Measurements from ENCODE around the gene TAS1R1. TPM values are rescaled to one million over a fixed set of nuclear protein-coding genes. Genes with fewer than 3 reads are reported as not detected.

The TAS1R1 gene
- total RNA-seq, 1 experiment from 2014 or later = not detected

DNA sequence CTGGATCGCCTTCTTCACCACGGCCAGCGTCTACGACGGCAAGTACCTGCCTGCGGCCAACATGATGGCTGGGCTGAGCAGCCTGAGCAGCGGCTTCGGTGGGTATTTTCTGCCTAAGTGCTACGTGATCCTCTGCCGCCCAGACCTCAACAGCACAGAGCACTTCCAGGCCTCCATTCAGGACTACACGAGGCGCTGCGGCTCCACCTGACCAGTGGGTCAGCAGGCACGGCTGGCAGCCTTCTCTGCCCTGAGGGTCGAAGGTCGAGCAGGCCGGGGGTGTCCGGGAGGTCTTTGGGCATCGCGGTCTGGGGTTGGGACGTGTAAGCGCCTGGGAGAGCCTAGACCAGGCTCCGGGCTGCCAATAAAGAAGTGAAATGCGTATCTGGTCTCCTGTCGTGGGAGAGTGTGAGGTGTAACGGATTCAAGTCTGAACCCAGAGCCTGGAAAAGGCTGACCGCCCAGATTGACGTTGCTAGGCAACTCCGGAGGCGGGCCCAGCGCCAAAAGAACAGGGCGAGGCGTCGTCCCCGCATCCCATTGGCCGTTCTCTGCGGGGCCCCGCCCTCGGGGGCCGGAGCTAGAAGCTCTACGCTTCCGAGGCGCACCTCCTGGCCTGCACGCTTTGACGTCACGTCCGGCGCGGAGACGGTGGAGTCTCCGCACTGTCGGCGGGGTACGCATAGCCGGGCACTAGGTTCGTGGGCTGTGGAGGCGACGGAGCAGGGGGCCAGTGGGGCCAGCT is 24.4 kb downstream of the TAS1R1 start, which contains the start of gene ZBTB48:
ZBTB48 (plus strand) TSS at position 621 of the 745 bp plus-strand sequence. CDS start 616 bp downstream, outside the sequence.
- peak within 1 kb of the TSS; percentile 87 for H3K4me3 Mint-ChIP-seq (ENCODE audit: unreplicated experiment)
- no peaks in the 10 kb centered on the region for H3K9me3 ChIP-seq
- H3K36me3 Mint-ChIP-seq (ENCODE audit: insufficient read depth, unreplicated experiment) = peaks cover 14% of the 10 kb centered on the region
- ChIA-PET POLR2A (interaction anchor here (0.5 to 1.7 kb wide), 3 partner anchors 24 to 82 kb away, joined by 3 to 8 read pairs (median 3); no protein-coding TSS in a partner anchor), CTCF (interaction anchor here (0.7 to 1.2 kb wide), 4 partner anchors 25 to 341 kb away, joined by 3 to 6 read pairs (median 4); partner anchors contain the start of gene NOL9)
- no peaks in the 10 kb centered on the region for H3K27me3 Mint-ChIP-seq (ENCODE audit: insufficient read depth, unreplicated experiment)
- no peaks in the 10 kb centered on the region for H3K9me3 Mint-ChIP-seq (ENCODE audit: unreplicated experiment)
- peak within 1 kb of the TSS; percentile 93 for H3K4me3 ChIP-seq (ENCODE audit: low read depth, low read length)
- peak within 1 kb of the TSS; percentile 96 for H3K27ac Mint-ChIP-seq (ENCODE audit: unreplicated experiment)
- DNase-seq = peak; percentile 96 to 97
- no peaks in the 10 kb centered on the region for H3K27me3 ChIP-seq (replicated peaks; ENCODE audit: control insufficient read depth, insufficient read depth, low read length)
- H3K4me1 ChIP-seq = peaks cover 28% of the 10 kb centered on the region
- intact Hi-C loops (cut with micrococcal nuclease; ENCODE audit: unreplicated experiment) = loop anchor here (1.0 kb wide), 1 partner anchor 25 kb away; no protein-coding TSS in a partner anchor
- BruUV-seq (replicated peaks) = no TSS peak
- H3K36me3 ChIP-seq (ENCODE audit: control insufficient read depth, insufficient read depth, low read length) = no peaks in the 10 kb centered on the region
- TF ChIP-seq CTCF (IDR thresholded peaks at IDR 0.05; ENCODE audit: insufficient read depth in 1 of 2, low read depth in 1 of 2, low read length in 1 of 2, severe bottlenecking in 1 of 2, unreplicated experiment in 1 of 2) = no peak
- no peaks in the 10 kb centered on the region for H3K4me1 Mint-ChIP-seq (ENCODE audit: low read depth, unreplicated experiment)

DNA sequence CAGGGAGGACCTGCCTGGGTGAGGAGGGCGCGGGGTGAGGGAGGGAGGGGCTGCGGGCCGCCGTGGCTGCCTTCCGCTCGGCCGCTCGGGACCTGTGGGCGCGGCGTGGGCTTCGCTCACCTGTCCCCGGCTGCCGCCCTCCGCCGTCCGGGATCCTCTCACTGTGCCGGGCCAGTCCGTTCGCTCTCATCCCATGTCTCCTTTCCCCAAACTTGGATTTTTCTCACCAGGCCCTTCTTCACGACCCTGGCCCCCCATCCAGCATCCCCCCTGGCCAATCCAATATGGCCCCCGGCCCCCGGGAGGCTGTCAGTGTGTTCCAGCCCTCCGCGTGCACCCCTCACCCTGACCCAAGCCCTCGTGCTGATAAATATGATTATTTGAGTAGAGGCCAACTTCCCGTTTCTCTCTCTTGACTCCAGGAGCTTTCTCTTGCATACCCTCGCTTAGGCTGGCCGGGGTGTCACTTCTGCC is 25.0 kb downstream of the TAS1R1 start:
- Mint-ChIP-seq H3K36me3 (ENCODE audit: insufficient read depth, unreplicated experiment) (peaks cover 19% of the 10 kb centered on the region), H3K4me1 (ENCODE audit: low read depth, unreplicated experiment) (no peaks in the 10 kb centered on the region), H3K27ac (ENCODE audit: unreplicated experiment) (peak overlapping the region; percentile 96), H3K4me3 (ENCODE audit: unreplicated experiment) (peak overlapping the region; percentile 87), H3K27me3 (ENCODE audit: insufficient read depth, unreplicated experiment) (no peaks in the 10 kb centered on the region), H3K9me3 (ENCODE audit: unreplicated experiment) (no peaks in the 10 kb centered on the region)
- peaks cover 28% of the 10 kb centered on the region for H3K4me1 ChIP-seq
- no peak for TF ChIP-seq CTCF (IDR thresholded peaks at IDR 0.05; ENCODE audit: insufficient read depth in 1 of 2, low read depth in 1 of 2, low read length in 1 of 2, severe bottlenecking in 1 of 2, unreplicated experiment in 1 of 2)
- BruUV-seq (replicated peaks) = TSS peak; percentile 34
- H3K27me3 ChIP-seq (replicated peaks; ENCODE audit: control insufficient read depth, insufficient read depth, low read length) = no peaks in the 10 kb centered on the region
- DNase-seq = no peak
- intact Hi-C loops (cut with micrococcal nuclease; ENCODE audit: unreplicated experiment) = no loop called here
- no peaks in the 10 kb centered on the region for H3K9me3 ChIP-seq
- ChIA-PET POLR2A (interaction anchor here (1.0 to 1.7 kb wide), 2 partner anchors 24 to 82 kb away, joined by 3 to 8 read pairs; no protein-coding TSS in a partner anchor), CTCF (interaction anchor here (0.7 to 1.2 kb wide), 4 partner anchors 26 to 342 kb away, joined by 3 to 6 read pairs (median 4); partner anchors contain the start of gene NOL9)
- no peaks in the 10 kb centered on the region for H3K36me3 ChIP-seq (ENCODE audit: control insufficient read depth, insufficient read depth, low read length)
- peak overlapping the region; percentile 93 for H3K4me3 ChIP-seq (ENCODE audit: low read depth, low read length)

GRCh38 chr1:6580593-6581409 is 25.7 kb downstream of the TAS1R1 start:
- Histone ChIP-seq H3K36me3 (ENCODE audit: control insufficient read depth, insufficient read depth, low read length) (no peaks in the 10 kb centered on the region), H3K9me3 (no peaks in the 10 kb centered on the region), H3K4me3 (ENCODE audit: low read depth, low read length) (peak overlapping the region; percentile 93), H3K27me3 (replicated peaks; ENCODE audit: control insufficient read depth, insufficient read depth, low read length) (no peaks in the 10 kb centered on the region), H3K4me1 (peaks cover 28% of the 10 kb centered on the region)
- BruUV-seq (replicated peaks) = no TSS peak
- H3K4me1 Mint-ChIP-seq (ENCODE audit: low read depth, unreplicated experiment) = no peaks in the 10 kb centered on the region
- no peaks in the 10 kb centered on the region for H3K27me3 Mint-ChIP-seq (ENCODE audit: insufficient read depth, unreplicated experiment)
- no peak for DNase-seq
- peak in 1 of 2 experiments; percentile 0 for TF ChIP-seq CTCF (IDR thresholded peaks at IDR 0.05; ENCODE audit: insufficient read depth in 1 of 2, low read depth in 1 of 2, low read length in 1 of 2, severe bottlenecking in 1 of 2, unreplicated experiment in 1 of 2)
- H3K36me3 Mint-ChIP-seq (ENCODE audit: insufficient read depth, unreplicated experiment) = peaks cover 22% of the 10 kb centered on the region
- peak overlapping the region; percentile 87 for H3K4me3 Mint-ChIP-seq (ENCODE audit: unreplicated experiment)
- intact Hi-C loops (cut with micrococcal nuclease; ENCODE audit: unreplicated experiment) = no loop called here
- POLR2A ChIA-PET = interaction anchor here (1.7 kb wide), 1 partner anchor 23 kb away, joined by 8 read pairs; no protein-coding TSS in a partner anchor
- CTCF ChIA-PET = interaction anchor here (1.2 kb wide), 1 partner anchor 26 kb away, joined by 6 read pairs; the partner anchor contains the start of gene NOL9
- no peaks in the 10 kb centered on the region for H3K9me3 Mint-ChIP-seq (ENCODE audit: unreplicated experiment)
- H3K27ac Mint-ChIP-seq (ENCODE audit: unreplicated experiment) = peak overlapping the region; percentile 96

All from Caco-2 (cell line).